Panc1 (cell line): Measurements from ENCODE around the gene B2M.
"Not testable (repeated sequence)": the region's sequence is repeated elsewhere in the genome, so short reads cannot be mapped to it uniquely, and the experiment has no call there.

Experiments
- CTCF ChIP-seq: fragments of 450-650 bp; IDR thresholded peaks from 2 replicates; pipeline ENCODE4 v1.5.1; 2017; ENCODE audit warnings: mild to moderate bottlenecking
- POLR2AphosphoS5 ChIP-seq: IDR thresholded peaks from 2 replicates; pipeline ENCODE4 v1.6.1; 2012; ENCODE audit warnings: mild to moderate bottlenecking, low read depth, low read length, moderate library complexity
- REST ChIP-seq, 2 experiments: IDR thresholded peaks; 2 replicates each; pipeline ENCODE4 v1.6.1; 2011 to 2012; ENCODE audit warnings: low read depth in 2 of 2, control low read depth in 1 of 2, low read length in 1 of 2, mild to moderate bottlenecking in 1 of 2, moderate library complexity in 1 of 2; ENCODE audit not compliant: insufficient read depth in 1 of 2
- TCF7L2 ChIP-seq: IDR thresholded peaks from 2 replicates; pipeline ENCODE4 v1.6.1; 2011; ENCODE audit warnings: mild to moderate bottlenecking, low read depth, low read length, inconsistent platforms

GRCh38 chr15:44739222-44739847 lies 28.0 kb downstream of the B2M start:
- not testable (repeated sequence) for TF ChIP-seq POLR2AphosphoS5; CTCF; REST (IDR thresholded peaks at IDR 0.05; ENCODE audit: insufficient read depth in 1 of 2, low read depth in 2 of 2, low read length in 1 of 2); TCF7L2
